ENCODE data around the gene GLRX. TPM values are rescaled to one million over a fixed set of nuclear protein-coding genes. Genes with fewer than 3 reads are reported as not detected.

The GLRX gene
- total RNA-seq, 2 donors from 2014 or later: 109 to 408 TPM

DNA sequence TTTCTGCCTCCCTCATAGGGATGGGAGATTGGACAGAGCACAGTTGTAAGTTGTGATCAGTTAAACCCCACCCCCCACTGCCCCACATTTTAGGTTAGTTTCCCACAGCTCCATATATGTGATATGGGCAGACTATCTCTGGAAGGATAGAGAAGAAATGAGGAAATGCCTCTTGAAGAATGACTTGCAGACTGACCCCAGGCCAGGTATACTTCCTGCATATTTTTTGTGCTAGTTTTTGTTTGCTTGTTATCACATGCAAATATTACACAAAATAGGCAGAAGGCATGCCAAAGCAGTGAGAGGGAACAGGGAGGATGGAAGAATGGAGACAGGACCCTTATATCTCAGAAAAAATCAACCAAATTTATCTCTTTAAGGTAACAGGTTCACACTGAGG is 10.1 kb upstream of the GLRX start:
- ATAC-seq (no peak), DNase-seq (ENCODE audit: low spot score) (no peak)
- no peaks in the 10 kb centered on the region for H3K27me3 Mint-ChIP-seq
- peak overlapping the region; percentile 94 for H3K27ac Mint-ChIP-seq
- H3K4me1 Mint-ChIP-seq (ENCODE audit: low read depth in 2 of 2): peaks cover 40% of the 10 kb centered on the region in 2 donors
- peaks cover under 1% of the 10 kb centered on the region for H3K9me3 Mint-ChIP-seq
- no peaks in the 10 kb centered on the region for H3K36me3 Mint-ChIP-seq
- H3K4me3 Mint-ChIP-seq: no peak overlapping the region

DNA sequence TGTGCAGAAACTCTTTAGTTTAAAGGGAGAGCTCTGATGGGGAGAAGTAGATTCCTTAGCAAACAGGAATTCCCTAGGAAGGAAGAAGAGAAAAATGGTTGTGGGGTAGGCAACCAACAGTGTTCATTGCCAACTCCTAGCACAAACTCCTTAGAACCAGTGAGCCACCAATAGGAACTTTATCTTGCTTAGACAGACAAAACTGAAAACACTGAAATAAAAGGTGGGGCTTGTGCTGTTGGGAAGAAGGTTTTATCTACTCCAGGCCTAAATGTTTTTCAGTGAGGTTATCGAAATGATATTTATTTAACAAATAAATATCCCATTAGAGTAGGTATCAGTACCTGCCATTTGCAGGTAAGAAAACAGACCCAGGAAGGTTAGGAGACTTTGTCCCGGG is 7.7 kb upstream of the GLRX start:
- Mint-ChIP-seq H3K4me1 (ENCODE audit: low read depth in 2 of 2) (peaks cover 29 to 41% of the 10 kb centered on the region in 2 donors), H3K4me3 (no peak overlapping the region), H3K27me3 (no peaks in the 10 kb centered on the region), H3K9me3 (no peaks in the 10 kb centered on the region), H3K27ac (no peak overlapping the region), H3K36me3 (no peaks in the 10 kb centered on the region)
- ATAC-seq (no peak), DNase-seq (ENCODE audit: low spot score) (no peak)

DNA sequence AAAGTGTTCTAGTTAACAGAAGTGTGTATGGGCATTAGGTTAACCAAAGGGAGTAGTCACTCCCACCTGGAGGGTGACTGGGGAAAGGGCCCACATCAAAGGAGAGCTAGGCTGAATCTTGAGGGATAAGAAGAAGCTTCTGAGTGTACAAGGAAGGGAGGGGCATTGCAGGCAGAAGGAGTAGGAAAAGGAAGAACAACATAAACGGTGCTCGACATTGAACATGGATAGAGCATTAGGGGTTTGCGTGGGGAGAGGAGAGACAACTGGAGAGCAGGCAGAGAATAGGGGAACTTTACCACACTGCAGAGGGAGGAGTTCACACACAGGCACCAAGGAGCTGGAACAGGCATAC is 5.3 kb upstream of the GLRX start:
- DNase-seq (ENCODE audit: low spot score): no peak
- Mint-ChIP-seq H3K4me1 (ENCODE audit: low read depth in 2 of 2) (peaks cover 33 to 46% of the 10 kb centered on the region in 2 donors), H3K4me3 (no peak overlapping the region), H3K9me3 (no peaks in the 10 kb centered on the region), H3K36me3 (no peaks in the 10 kb centered on the region), H3K27me3 (no peaks in the 10 kb centered on the region), H3K27ac (peak overlapping the region; percentile 6 to 32)
- ATAC-seq: no peak

DNA sequence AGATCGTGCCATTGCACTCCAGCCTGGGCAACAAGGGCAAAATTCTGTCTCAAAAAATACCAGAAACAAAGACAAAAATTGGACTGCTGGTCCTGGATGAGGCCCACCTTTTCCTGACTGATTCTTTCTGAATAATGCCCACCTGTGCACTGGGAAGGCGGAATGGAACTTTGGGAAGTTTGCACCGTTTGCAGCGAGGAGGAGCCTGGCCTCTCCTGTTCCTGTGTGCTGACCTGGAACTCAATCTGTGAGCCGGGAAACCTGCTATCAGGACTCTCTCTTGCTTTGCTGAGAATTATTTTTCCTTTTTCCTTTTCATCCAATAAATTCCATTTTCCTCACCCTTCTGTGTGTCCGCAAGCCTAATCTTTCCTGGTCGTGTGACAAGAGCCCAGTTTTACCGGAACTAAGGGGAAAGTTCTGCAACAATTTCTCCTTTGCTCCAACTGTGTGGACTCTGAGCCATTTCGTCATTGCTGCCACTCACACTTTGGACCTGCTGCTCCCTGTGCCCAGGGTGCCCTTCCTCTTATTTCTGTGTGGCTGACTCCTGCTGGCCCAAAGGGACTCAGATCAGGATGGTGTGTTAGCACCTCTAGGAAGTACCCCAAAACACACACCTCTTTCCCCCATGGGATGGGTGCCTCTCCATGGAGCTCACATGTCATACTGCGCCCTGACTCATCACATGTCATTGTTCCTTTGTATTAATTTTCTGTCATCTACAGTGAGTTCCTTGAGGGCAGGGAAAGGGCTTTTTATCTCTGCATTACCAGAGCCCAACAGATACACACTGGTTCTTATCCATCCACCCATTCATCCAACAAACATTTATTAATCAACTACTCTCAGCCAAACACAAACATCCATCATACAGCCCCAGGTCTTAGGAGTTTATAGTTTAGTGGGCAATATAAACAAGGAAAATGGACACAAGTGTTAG is 4.7 kb upstream of the GLRX start:
- H3K4me1 Mint-ChIP-seq (ENCODE audit: low read depth in 2 of 2): peaks cover 32 to 43% of the 10 kb centered on the region in 2 donors
- no peak overlapping the region for H3K4me3 Mint-ChIP-seq
- H3K9me3 Mint-ChIP-seq: no peaks in the 10 kb centered on the region
- no peaks in the 10 kb centered on the region for H3K36me3 Mint-ChIP-seq
- DNase-seq (ENCODE audit: low spot score): no peak
- no peak for ATAC-seq
- H3K27me3 Mint-ChIP-seq: no peaks in the 10 kb centered on the region
- H3K27ac Mint-ChIP-seq: peak overlapping the region; percentile 6 to 32

DNA sequence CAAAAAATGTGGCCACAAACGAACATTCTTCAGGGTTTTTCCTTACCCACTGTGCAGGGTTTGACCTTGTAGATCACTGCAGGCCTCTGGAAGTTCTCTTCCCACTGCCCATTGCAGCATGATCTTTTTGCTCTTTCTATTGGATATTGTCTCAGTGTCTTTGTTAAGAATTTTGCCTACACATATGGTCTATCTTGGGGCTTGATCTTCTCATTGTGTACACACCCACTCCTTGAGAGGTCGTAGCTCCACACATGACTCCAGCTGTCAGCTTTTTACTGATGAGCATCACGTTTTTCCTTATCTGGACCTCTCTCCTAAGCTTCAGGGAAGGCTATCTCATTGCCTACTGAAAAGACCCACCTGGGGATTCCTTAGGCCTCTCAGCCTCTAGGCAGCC is 3.0 kb upstream of the GLRX start:
- peaks cover 7% of the 10 kb centered on the region for H3K36me3 Mint-ChIP-seq
- no peaks in the 10 kb centered on the region for H3K27me3 Mint-ChIP-seq
- H3K4me1 Mint-ChIP-seq (ENCODE audit: low read depth in 2 of 2): peaks cover 34 to 40% of the 10 kb centered on the region in 2 donors
- peak overlapping the region; percentile 88 to 94 for H3K27ac Mint-ChIP-seq
- no peaks in the 10 kb centered on the region for H3K9me3 Mint-ChIP-seq
- peak overlapping the region; percentile 58 for H3K4me3 Mint-ChIP-seq
- ATAC-seq: no peak
- no peak for DNase-seq (ENCODE audit: low spot score)

DNA sequence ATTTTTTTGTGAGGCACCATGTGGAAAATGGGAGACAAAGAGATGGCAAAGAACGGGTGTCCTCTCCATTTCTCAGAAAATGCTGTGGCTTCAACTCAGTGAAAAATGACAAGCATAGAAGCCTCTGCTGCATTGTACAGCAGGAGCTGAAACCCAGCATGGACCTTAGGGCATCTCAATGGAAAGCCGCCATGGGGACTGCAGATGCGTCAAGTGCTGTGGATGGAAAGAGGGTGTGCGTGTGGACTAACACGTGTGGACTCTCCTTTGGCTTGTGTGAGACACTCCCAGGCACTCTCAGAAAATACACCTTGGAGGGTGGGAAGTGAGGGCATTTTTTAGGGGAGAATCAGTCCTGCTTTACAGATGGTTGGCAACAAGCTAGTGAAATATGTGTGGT is 2.2 kb upstream of the GLRX start:
- Mint-ChIP-seq H3K36me3 (peaks cover 7% of the 10 kb centered on the region), H3K4me3 (peak overlapping the region; percentile 98), H3K27ac (peak overlapping the region; percentile 88 to 94), H3K27me3 (no peaks in the 10 kb centered on the region), H3K9me3 (no peaks in the 10 kb centered on the region), H3K4me1 (ENCODE audit: low read depth in 2 of 2) (peaks cover 34 to 40% of the 10 kb centered on the region in 2 donors)
- ATAC-seq (peak in 1 of 2 donors; percentile 13), DNase-seq (ENCODE audit: low spot score) (no peak)

DNA sequence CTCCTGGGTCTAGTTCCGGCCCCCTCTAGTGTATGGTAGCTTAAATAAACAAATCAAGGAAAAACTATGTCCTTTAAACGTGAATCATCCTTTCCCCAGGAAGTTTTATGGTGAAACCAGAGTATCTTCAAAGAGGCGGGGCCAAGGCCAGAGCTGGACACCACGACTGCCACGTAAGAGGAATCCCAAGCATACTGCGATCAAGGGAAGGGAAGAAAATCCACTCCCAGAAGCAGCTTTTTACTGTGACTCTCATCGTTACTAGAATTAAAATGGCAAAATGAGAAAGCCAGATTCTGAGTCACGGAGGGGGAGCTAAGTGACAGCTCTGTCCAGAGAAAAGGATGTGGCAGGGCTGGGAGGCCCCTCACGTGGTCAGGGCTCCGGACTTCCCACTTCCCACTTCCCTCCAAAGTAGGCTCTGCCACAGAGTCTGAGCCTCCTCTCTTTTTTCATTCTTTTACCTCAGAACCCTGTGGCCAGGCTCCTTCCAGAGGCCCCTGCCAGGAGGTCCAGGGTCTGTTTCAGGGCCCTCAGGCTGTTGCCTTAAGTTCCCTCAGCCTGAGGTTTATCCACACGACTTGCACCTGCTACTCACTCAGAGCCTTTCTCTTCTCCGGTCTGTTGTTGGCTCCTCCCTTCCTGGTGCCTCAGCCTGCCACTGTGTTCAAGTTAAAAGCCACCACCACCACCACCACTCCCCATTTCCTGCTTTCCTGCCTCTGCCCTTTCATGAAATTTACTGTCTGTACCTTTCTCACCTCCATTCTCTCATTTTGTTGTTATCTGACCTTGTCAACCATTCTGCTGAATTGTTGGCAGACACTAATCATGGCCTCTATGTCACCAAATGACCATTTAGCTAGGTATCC is 1.4 kb upstream of the GLRX start:
- Mint-ChIP-seq H3K27ac (peak overlapping the region; percentile 88 to 94), H3K4me1 (ENCODE audit: low read depth in 2 of 2) (peaks cover 37 to 45% of the 10 kb centered on the region in 2 donors), H3K4me3 (peak overlapping the region; percentile 98), H3K27me3 (no peaks in the 10 kb centered on the region), H3K9me3 (no peaks in the 10 kb centered on the region), H3K36me3 (peaks cover 10% of the 10 kb centered on the region)
- DNase-seq (ENCODE audit: low spot score) (peak; percentile 81), ATAC-seq (peak; percentile 77 to 78)

DNA sequence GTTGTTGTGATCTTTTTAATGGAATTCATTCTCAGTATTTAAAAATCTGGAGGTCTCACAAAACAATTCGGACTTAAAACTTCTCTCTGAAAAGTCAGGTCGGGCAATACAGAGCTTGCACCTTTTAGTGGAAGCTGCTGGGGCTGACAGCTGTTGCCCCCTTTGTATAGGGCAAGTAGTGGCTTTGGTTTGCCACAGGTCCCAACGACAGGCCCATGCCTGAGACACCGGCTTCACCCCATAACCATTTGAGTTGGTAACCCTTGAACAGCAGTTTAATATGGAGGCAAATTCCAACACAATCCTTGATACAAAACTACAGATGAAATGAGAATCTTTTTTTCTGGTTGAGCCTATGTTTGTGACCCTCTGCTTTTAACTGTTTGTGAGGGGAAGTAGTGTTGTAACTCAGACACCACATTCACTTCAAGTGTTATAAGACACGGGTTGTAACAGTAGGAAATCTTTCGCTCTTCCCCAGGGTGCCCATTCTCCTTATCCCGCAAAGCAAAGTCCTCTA is 752 bp upstream of the GLRX start:
- Mint-ChIP-seq H3K36me3 (peaks cover 12% of the 10 kb centered on the region), H3K27me3 (no peaks in the 10 kb centered on the region), H3K9me3 (no peaks in the 10 kb centered on the region), H3K4me1 (ENCODE audit: low read depth in 2 of 2) (peaks cover 44 to 52% of the 10 kb centered on the region in 2 donors), H3K4me3 (peak overlapping the region; percentile 98), H3K27ac (peak overlapping the region; percentile 88 to 94)
- ATAC-seq (peak; percentile 5 to 13), DNase-seq (ENCODE audit: low spot score) (no peak)

DNA sequence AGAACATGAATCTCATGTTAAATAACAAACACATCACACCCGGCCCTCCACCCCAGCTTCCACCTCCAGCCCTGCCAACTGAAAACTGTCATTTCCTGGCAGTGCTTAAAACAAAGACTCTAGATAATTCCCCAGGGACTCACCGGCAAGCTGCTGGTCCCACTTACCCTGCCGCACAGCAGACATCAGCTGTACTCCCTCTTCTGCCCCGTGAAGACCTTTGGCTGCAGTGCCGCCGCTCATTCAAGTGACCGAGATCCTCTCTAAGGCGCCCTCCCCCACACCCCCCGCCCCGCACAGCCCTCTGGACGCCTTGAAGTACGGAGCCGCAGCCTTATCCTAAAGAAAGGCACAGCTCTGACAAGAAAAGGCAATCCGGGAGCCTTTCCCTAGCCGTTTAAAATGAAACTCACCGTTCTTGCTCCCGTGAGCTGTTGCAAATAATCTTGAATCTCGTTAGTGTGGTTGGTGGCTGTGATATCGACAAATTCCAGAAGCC is 434 bp downstream of the GLRX start:
- peaks cover 42 to 63% of the 10 kb centered on the region in 2 donors for H3K4me1 Mint-ChIP-seq (ENCODE audit: low read depth in 2 of 2)
- ATAC-seq: peak in 1 of 2 donors; percentile 3
- no peaks in the 10 kb centered on the region for H3K27me3 Mint-ChIP-seq
- peak; percentile 75 for DNase-seq (ENCODE audit: low spot score)
- peak overlapping the region; percentile 88 to 94 for H3K27ac Mint-ChIP-seq
- H3K9me3 Mint-ChIP-seq: no peaks in the 10 kb centered on the region
- H3K4me3 Mint-ChIP-seq: peak overlapping the region; percentile 98
- peaks cover 12% of the 10 kb centered on the region for H3K36me3 Mint-ChIP-seq

DNA sequence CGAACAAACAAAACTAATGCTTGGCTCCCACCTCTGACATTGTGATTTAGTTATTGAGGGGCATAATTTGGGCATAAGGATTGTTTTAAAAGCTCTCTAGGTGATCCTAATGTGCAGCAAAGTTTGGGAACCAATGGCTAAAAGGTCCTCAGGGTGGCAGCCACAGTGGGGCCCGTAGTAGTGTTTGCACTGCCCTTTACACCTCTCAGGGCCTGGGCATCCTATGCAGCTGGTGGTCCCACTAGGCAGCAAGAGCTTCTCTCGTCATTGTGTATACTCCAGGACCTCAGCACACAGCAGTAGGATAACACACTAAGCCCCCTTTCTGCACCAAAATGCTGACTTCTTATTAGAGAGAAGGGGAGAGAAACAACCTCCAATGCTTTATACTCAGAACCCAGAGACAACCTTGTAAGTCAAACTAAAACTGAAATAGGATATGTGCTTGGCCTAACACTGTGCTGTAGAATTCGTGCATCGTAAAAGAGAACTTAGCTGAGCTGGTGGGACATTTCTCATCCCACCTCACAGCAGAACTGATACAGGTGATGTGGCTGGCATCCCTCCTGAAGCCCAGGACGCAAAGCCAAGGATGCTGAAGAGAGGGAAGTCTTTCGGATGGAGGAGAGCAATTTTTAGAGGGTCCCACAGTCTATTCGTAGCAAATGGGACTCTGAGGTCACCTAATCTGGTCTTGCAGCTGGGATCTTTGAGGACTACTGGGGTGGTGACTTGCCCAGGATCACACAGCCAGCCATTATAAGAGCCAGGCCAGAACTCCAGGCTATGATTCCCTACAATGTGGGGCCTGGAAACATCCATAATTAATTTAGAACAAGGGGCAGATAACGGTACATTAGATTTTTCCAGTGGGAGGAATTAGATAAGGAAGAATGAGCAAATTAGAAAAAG is 1.2 kb downstream of the GLRX start:
- Mint-ChIP-seq H3K4me3 (peak overlapping the region; percentile 98), H3K27me3 (no peaks in the 10 kb centered on the region), H3K27ac (peak overlapping the region; percentile 88 to 94), H3K4me1 (ENCODE audit: low read depth in 2 of 2) (peaks cover 48 to 70% of the 10 kb centered on the region in 2 donors), H3K9me3 (no peaks in the 10 kb centered on the region), H3K36me3 (peaks cover 16% of the 10 kb centered on the region)
- ATAC-seq: peak in 1 of 2 donors; percentile 26
- DNase-seq (ENCODE audit: low spot score): no peak

DNA sequence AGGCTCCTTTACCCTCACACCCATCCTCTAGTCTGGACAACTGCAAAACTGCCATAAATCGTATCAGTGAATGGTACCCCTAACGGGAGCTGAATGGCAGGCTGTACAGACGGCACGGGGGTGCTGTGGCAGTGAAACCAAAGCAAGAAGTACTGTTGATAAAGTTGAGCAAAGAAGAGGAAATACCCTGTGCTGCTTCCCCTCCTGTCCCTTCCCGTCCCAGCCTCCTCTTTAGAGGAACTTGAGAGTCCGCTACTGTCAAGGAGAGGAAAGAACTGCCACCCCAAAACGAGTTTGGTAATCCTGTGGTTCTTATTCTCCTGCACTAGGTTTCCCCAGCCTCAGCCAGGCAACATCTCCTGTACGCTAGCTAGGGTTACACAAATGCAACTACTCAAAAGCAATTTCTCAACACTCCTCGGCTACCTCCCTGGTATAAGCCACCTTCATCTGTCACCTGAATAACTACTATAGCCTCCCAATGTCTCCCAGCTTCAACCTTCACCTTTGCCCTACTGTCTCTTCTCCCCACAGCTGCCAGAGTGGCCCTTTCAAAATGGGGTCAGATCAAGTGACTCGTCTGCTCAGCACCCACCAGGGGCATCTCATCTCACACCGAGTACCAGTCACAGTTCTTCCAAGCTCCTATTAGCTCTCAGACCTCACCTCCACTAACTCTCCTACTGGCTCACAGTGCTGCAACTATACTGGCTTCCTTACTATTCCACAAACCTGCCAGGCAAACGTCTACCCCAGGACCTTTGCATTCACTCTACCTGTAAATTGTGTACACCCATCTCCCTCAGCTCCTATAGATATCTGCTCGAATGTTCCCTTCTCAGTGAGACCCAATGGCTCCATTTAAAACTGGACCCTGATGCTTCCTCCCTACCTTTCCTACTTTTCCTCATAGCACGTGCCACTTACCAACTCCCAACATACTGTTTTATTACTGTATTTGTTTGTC is 4.1 kb downstream of the GLRX start:
- H3K4me3 Mint-ChIP-seq: peak overlapping the region; percentile 98
- H3K9me3 Mint-ChIP-seq: no peaks in the 10 kb centered on the region
- ATAC-seq (peak; percentile 65 to 86), DNase-seq (ENCODE audit: low spot score) (peak; percentile 91)
- no peaks in the 10 kb centered on the region for H3K27me3 Mint-ChIP-seq
- H3K4me1 Mint-ChIP-seq (ENCODE audit: low read depth in 2 of 2): peaks cover 50 to 64% of the 10 kb centered on the region in 2 donors
- peak overlapping the region; percentile 75 to 88 for H3K27ac Mint-ChIP-seq
- H3K36me3 Mint-ChIP-seq: peaks cover 34% of the 10 kb centered on the region

DNA sequence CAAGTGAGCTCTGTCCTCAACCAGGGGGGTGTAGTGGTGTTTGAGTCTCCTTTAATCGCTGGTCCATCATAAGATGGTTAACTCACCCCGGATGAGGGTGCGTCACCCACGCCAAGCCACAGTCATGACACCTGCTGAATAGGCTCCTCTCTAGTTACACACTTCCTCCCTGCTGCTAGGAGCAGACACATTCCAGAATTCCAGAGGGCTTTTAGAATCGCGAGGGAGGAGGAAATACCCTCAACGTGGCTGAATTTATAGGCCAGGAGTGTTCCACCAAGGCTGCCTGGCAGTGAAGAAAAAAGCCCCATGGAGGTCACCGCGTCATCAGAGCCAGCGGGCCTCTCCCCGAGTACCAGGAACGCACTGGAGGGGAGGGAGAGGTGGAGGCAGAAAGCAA is 5.1 kb downstream of the GLRX start:
- ATAC-seq: peak; percentile 63 to 70
- Mint-ChIP-seq H3K27me3 (no peaks in the 10 kb centered on the region), H3K4me3 (peak overlapping the region; percentile 98), H3K36me3 (peaks cover 40% of the 10 kb centered on the region), H3K9me3 (no peaks in the 10 kb centered on the region), H3K27ac (peak overlapping the region; percentile 75 to 88), H3K4me1 (ENCODE audit: low read depth in 2 of 2) (peaks cover 55 to 62% of the 10 kb centered on the region in 2 donors)
- DNase-seq (ENCODE audit: low spot score): peak; percentile 82

Data from natural killer cell treated with Interleukin-12 subunit alpha and Interleukin-12 subunit beta and Interleukin-15 and Interleukin-18, amount 100 ng/mL, for 72 hours (primary cell).